Body of pancreas (tissue), 4 donors: ENCODE results near the gene HES1. TPM values are rescaled to one million over a fixed set of nuclear protein-coding genes. Genes with fewer than 3 reads are reported as not detected.

ENCODE experiments used
- ATAC-seq: fragments of 150-250 bp; one replicate; pipeline ENCODE4 v1.9.1; 2016
- DNase-seq, 4 donors: peaks; one replicate each; pipeline ENCODE4 v3.0.0-alpha.2; 2019
- H3K27ac ChIP-seq, 4 donors: fragments of 200-600 bp; sonication (generic); 1 replicate in 3 of 4; 2 replicates in 1 of 4; pipeline versions ENCODE4 v1.5.1 to v1.6.1; 2016 to 2019; ENCODE audit warnings: mild to moderate bottlenecking in 1 of 4, mixed read lengths in 1 of 4, moderate library complexity in 1 of 4
- H3K27me3 ChIP-seq, 2 donors: fragments of 200-600 bp; sonication (generic); one replicate each; pipeline ENCODE4 v1.6.0; 2016; ENCODE audit warnings: mild to moderate bottlenecking in 1 of 2
- H3K36me3 ChIP-seq, 2 donors: fragments of 200-600 bp; sonication (generic); replicated peaks in 1 of 2; 2 replicates each; pipeline ENCODE4 v1.5.1; 2016; ENCODE audit warnings: low read depth in 2 of 2; ENCODE audit not compliant: insufficient read depth in 1 of 2
- H3K4me1 ChIP-seq: fragments of 200-600 bp; sonication (generic); one replicate; pipeline ENCODE4 v1.6.0; 2016
- H3K4me3 ChIP-seq, 2 donors: fragments of 200-600 bp; sonication (generic); 1 replicate in 1 of 2; 2 replicates in 1 of 2; pipeline ENCODE4 v1.5.1; 2016 to 2019
- H3K9me3 ChIP-seq, 3 donors: fragments of 200-600 bp; sonication (generic); 1 replicate in 2 of 3; 2 replicates in 1 of 3; pipeline ENCODE4 v1.5.1; 2016
- POLR2A ChIP-seq, 3 donors: fragments of 450-650 bp; IDR thresholded peaks; one replicate each; pipeline ENCODE4 v1.6.1; 2016; ENCODE audit warnings: antibody characterized with exemption in 3 of 3, mild to moderate bottlenecking in 2 of 3
- WGBS, 2 donors: methylation state at CpG; one replicate each; pipeline ENCODE4 v1.1.5; 2017; 5-methylcytosine and 5-hydroxymethylcytosine counted together
- intact Hi-C: fragments of 100-400 bp; cut with DNase I; formaldehyde crosslinking; loops from one replicate; pipeline ENCODE4 v1.15.1; 2023
- total RNA-seq, 2 donors: library from RNA; depleted of rRNA; stranded (reverse); fragments of >200 nt; gene quantifications; one replicate each; pipeline ENCODE4 v1.1.0, GENCODE V29; 2016
- TF ChIP-seq, protein P1 (sequence below), 7 experiments: fragments of 450-650 bp in 4 of 7; fragments of 200-600 bp in 3 of 7; sonication (generic) in 3 of 7; IDR thresholded peaks; one replicate each; pipeline ENCODE4 v1.5.1; 2016 to 2019; ENCODE audit warnings: antibody characterized with exemption in 7 of 7

Gene HES1
- total RNA-seq, 2 donors from 2014 or later: 28.5 to 49.1 TPM

- ATAC-seq: peak; percentile 66
- intact Hi-C loops: no loop called here
- WGBS, 2 donors: 39% methylated on average over 3 of the region's 3 CpGs
These were observed 23.0 kb downstream of the HES1 start for GRCh38 chr3:194158942-194159439.

GRCh38 chr3:194160158-194160557 lies 24.2 kb downstream of the HES1 start:
- TF ChIP-seq, protein P1, sequence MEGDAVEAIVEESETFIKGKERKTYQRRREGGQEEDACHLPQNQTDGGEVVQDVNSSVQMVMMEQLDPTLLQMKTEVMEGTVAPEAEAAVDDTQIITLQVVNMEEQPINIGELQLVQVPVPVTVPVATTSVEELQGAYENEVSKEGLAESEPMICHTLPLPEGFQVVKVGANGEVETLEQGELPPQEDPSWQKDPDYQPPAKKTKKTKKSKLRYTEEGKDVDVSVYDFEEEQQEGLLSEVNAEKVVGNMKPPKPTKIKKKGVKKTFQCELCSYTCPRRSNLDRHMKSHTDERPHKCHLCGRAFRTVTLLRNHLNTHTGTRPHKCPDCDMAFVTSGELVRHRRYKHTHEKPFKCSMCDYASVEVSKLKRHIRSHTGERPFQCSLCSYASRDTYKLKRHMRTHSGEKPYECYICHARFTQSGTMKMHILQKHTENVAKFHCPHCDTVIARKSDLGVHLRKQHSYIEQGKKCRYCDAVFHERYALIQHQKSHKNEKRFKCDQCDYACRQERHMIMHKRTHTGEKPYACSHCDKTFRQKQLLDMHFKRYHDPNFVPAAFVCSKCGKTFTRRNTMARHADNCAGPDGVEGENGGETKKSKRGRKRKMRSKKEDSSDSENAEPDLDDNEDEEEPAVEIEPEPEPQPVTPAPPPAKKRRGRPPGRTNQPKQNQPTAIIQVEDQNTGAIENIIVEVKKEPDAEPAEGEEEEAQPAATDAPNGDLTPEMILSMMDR (IDR thresholded peaks at IDR 0.05): no peak
- TF ChIP-seq POLR2A (IDR thresholded peaks at IDR 0.05): no peak
- H3K9me3 ChIP-seq: no peaks in the 10 kb centered on the region
- DNase-seq: no peak
- no peak overlapping the region for H3K4me3 ChIP-seq
- 92 to 94% methylated on average over 4 of the region's 4 CpGs for WGBS, 2 donors
- peaks cover 50% of the 10 kb centered on the region for H3K4me1 ChIP-seq
- intact Hi-C loops: no loop called here
- ATAC-seq: no peak
- no peaks in the 10 kb centered on the region for H3K36me3 ChIP-seq
- peak overlapping the region; percentile 68 to 81 (median 80) for H3K27ac ChIP-seq
- H3K27me3 ChIP-seq: no peaks in the 10 kb centered on the region

More at GRCh38 chr3:194158942-194159439, 23.0 kb downstream of the HES1 start:
- no peaks in the 10 kb centered on the region for H3K27me3 ChIP-seq
- no peaks in the 10 kb centered on the region for H3K36me3 ChIP-seq
- TF ChIP-seq, protein P1 (IDR thresholded peaks at IDR 0.05): no peak
- peak in 2 of 3 donors; percentile 40 to 51 for TF ChIP-seq POLR2A (IDR thresholded peaks at IDR 0.05)
- H3K4me3 ChIP-seq: no peak overlapping the region
- peak; percentile 59 to 81 (median 74) for DNase-seq
- peaks cover 0 to 4% (median 0%) of the 10 kb centered on the region in 3 donors for H3K9me3 ChIP-seq
- peaks cover 50% of the 10 kb centered on the region for H3K4me1 ChIP-seq
- peak overlapping the region; percentile 35 to 80 (median 74) for H3K27ac ChIP-seq

DNA sequence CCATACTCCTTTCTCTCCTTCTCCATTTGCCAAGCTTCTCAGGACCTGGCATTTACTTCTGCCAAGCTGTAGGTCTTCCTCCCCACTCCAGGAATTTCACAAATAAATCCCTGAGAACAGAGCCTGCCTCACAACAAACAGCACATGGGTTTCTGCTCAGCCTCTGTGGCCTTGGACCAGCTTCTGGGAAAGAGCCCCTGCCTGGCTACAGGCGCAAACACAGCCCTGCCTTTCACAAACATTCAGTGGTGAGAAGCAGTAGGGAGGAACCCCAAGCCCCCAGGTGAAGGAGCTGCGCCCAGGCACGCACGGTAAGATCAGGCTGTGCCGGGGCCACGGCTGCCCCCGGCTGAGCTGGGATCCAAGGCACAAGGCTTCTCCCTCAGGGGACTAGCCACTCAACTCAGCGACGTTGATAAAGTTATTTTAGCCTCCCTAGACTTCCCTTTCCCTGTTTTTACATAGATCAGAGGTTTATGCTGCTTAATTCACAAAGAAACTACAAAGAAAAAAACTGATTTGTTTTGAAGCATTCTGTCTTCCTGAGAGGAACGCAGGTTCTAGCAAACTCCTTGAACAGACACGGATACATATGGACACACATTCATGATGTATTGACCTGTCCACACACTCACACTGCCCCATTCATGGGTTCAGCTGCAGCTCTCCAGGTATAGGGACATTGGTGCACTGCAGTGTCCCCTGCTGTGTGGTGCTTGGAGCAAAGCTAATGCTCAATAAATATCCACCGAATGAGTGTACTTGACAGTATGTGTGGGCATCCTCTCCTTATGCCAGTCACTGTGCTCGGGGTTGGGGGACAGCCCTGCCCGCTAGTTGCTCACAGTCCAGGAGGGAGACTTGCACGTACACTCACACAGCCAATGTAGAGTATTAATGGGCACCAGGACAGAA lies 25.4 kb downstream of the HES1 start:
- no peaks in the 10 kb centered on the region for H3K27me3 ChIP-seq
- H3K4me3 ChIP-seq: no peak overlapping the region
- peaks cover 49% of the 10 kb centered on the region for H3K4me1 ChIP-seq
- H3K36me3 ChIP-seq: no peaks in the 10 kb centered on the region
- 34 to 39% methylated on average over 15 of the region's 15 CpGs for WGBS, 2 donors
- ATAC-seq (peak; percentile 80), DNase-seq (peak; percentile 66 to 84 (median 76))
- TF ChIP-seq, protein P1 (IDR thresholded peaks at IDR 0.05): peak in 3 of 7 experiments; percentile 7 to 14 (median 12)
- TF ChIP-seq POLR2A (IDR thresholded peaks at IDR 0.05): peak in 2 of 3 donors; percentile 25 to 51
- H3K27ac ChIP-seq: peak overlapping the region; percentile 68 to 81 (median 80)
- H3K9me3 ChIP-seq: no peaks in the 10 kb centered on the region
- intact Hi-C loops: no loop called here

DNA sequence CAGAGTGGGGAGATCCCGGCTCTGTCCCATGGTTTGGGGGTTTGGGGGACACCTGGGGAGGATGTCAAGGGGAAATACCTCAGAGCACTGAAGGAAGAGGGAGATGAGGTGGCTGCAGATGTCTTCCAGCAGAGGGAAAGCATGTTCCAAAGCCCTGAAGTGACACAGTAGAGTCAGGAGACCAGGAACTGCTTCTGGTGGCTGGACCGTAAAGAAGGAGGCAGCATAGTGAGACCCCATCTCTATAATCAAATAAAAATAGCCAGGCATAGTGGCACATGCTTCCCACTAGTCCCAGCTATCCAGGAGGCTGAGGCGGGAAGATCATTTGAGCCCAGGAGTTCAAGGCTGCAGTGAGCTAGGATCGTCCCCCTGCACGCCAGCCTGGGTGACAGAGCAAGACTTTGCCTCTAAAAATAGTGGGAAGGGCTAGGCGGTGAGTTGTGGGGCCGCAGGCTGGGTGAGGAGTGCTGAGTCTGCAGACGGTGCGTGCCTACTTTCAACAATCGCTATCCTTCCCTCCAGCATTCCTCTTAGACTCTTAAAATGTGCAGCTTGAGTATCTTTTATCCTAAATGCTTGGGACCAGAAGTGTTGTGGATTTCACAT lies 26.2 kb downstream of the HES1 start:
- TF ChIP-seq, protein P1 (IDR thresholded peaks at IDR 0.05): no peak
- TF ChIP-seq POLR2A (IDR thresholded peaks at IDR 0.05): no peak
- intact Hi-C loops: no loop called here
- H3K4me3 ChIP-seq: no peak overlapping the region
- no peaks in the 10 kb centered on the region for H3K9me3 ChIP-seq
- peak overlapping the region in 1 of 4 donors; percentile 80 for H3K27ac ChIP-seq
- no peak for DNase-seq
- no peak for ATAC-seq
- H3K4me1 ChIP-seq: peaks cover 54% of the 10 kb centered on the region
- WGBS, 2 donors: 88 to 91% methylated on average over 10 of the region's 10 CpGs
- no peaks in the 10 kb centered on the region for H3K27me3 ChIP-seq
- H3K36me3 ChIP-seq: no peaks in the 10 kb centered on the region
